HG02970 (cell line): ENCODE results near the gene GPT2.

Experiments used
- ATAC-seq: cut with Tn5 transposase; IDR thresholded peaks from one replicate; pipeline ENCODE4 v1.9.1; 2021; ENCODE audit warnings: mild to moderate bottlenecking, moderate library complexity, moderate number of reproducible peaks; ENCODE audit not compliant: unreplicated experiment, low FRiP score

GPT2 gene

GRCh38 chr16:46954562-46954961, 70.4 kb downstream of the GPT2 start:
- ATAC-seq, result no peak

- no peak for ATAC-seq
Observed at GRCh38 chr16:46961373-46962353, 77.5 kb downstream of the GPT2 start.

- no peak for ATAC-seq
Observed at GRCh38 chr16:46962629-46963028, 78.5 kb downstream of the GPT2 start.

GRCh38 chr16:46968063-46968435, 83.9 kb downstream of the GPT2 start:
- no peak for ATAC-seq

- ATAC-seq, result no peak
Observed at GRCh38 chr16:46970089-46970488, 85.9 kb downstream of the GPT2 start.

GRCh38 chr16:46971271-46971670, 87.1 kb downstream of the GPT2 start:
- ATAC-seq, result no peak

GRCh38 chr16:46972429-46973206, 88.5 kb downstream of the GPT2 start:
- peak; percentile 41 for ATAC-seq

GRCh38 chr16:46973207-46973995, 89.2 kb downstream of the GPT2 start, which contains the start of gene DNAJA2:
TSS of gene DNAJA2 (minus strand) at chr16:46973674. CDS start at chr16:46973572, 102 bp downstream.
- peak; percentile 86 for ATAC-seq

GRCh38 chr16:46973996-46974324, 89.8 kb downstream of the GPT2 start:
- no peak for ATAC-seq

- no peak for ATAC-seq
Observed at GRCh38 chr16:46974352-46974751, 90.2 kb downstream of the GPT2 start.

- ATAC-seq, result no peak
Observed at GRCh38 chr16:46975165-46975564, 91.0 kb downstream of the GPT2 start.

- ATAC-seq, result no peak
Observed at GRCh38 chr16:46975908-46976470, 91.8 kb downstream of the GPT2 start.

- ATAC-seq, result no peak
Observed at GRCh38 chr16:46976550-46976949, 92.4 kb downstream of the GPT2 start.
